Transverse colon (tissue), 4 donors: ENCODE data around the gene FHIP2A. TPM values are rescaled to one million over a fixed set of nuclear protein-coding genes. Genes with fewer than 3 reads are reported as not detected.

Source experiments
- DNase-seq: peaks from one replicate; pipeline ENCODE4 v3.0.0-alpha.2; 2019
- H3K27ac ChIP-seq, 4 donors: fragments of 200-600 bp; sonication (generic); 2 replicates each; pipeline ENCODE4 v1.5.1; 2016 to 2018; ENCODE audit warnings: inconsistent platforms in 4 of 4
- H3K27me3 ChIP-seq: fragments of 200-600 bp; sonication (generic); 2 replicates; pipeline ENCODE4 v1.5.1; 2017; ENCODE audit warnings: inconsistent platforms
- H3K36me3 ChIP-seq, 4 donors: fragments of 200-600 bp; sonication (generic); 2 replicates each; pipeline ENCODE4 v1.5.1; 2017 to 2019; ENCODE audit warnings: inconsistent platforms in 4 of 4
- H3K4me1 ChIP-seq, 4 donors: fragments of 200-600 bp; sonication (generic); 2 replicates each; pipeline ENCODE4 v1.5.1; 2017 to 2020; ENCODE audit warnings: inconsistent platforms in 4 of 4
- H3K4me3 ChIP-seq, 4 donors: fragments of 200-600 bp; sonication (generic); 1 replicate in 1 of 4; 2 replicates in 3 of 4; pipeline versions ENCODE4 v1.5.1 to v1.6.1; 2017 to 2019; ENCODE audit warnings: inconsistent platforms in 4 of 4
- H3K9me3 ChIP-seq, 2 donors: fragments of 200-600 bp; sonication (generic); 2 replicates each; pipeline ENCODE4 v1.5.1; 2017 to 2019; ENCODE audit warnings: inconsistent platforms in 2 of 2
- EP300 ChIP-seq: sonication (generic); formaldehyde crosslinking; IDR thresholded peaks from one replicate; pipeline ENCODE4 v1.6.1; 2017; ENCODE audit warnings: antibody characterized with exemption, low read depth
- POLR2A ChIP-seq: fragments of 450-650 bp; IDR thresholded peaks from one replicate; pipeline ENCODE4 v1.6.1; 2016; ENCODE audit warnings: antibody characterized with exemption, mild to moderate bottlenecking, moderate library complexity
- POLR2AphosphoS5 ChIP-seq, 3 donors: sonication (generic); formaldehyde crosslinking; IDR thresholded peaks; one replicate each; pipeline ENCODE4 v1.6.1; 2016; ENCODE audit warnings: antibody characterized with exemption in 3 of 3
- WGBS, 2 donors: methylation state at CpG; one replicate each; pipeline ENCODE4 v1.1.5; 2018; ENCODE audit warnings: low coverage in 1 of 2; 5-methylcytosine and 5-hydroxymethylcytosine counted together
- in situ Hi-C, 4 donors: fragments of 200-750 bp; cut with MboI; loops; one replicate each; pipeline versions ENCODE4 v1.15.0 to v1.15.1; 2017; ENCODE audit warnings: low sequenced_read_pairs in 3 of 4, low pct_ligation_motif_present in 1 of 4, low pct_unique_long_range_greater_than_20kb in 1 of 4
- intact Hi-C: fragments of 100-400 bp; cut with DNase I; formaldehyde crosslinking; loops from one replicate; pipeline ENCODE4 v1.15.1; 2023; ENCODE audit warnings: low total_unique reads
- total RNA-seq, 4 donors: library from RNA; depleted of rRNA; stranded (reverse); fragments of >200 nt; gene quantifications; one replicate each; pipeline ENCODE4 v1.1.0, GENCODE V29; 2016
- TF ChIP-seq, protein P1 (sequence below), 5 experiments: fragments of 200-600 bp in 3 of 5; fragments of 450-650 bp in 2 of 5; sonication (generic) in 3 of 5; IDR thresholded peaks; 1 replicate in 2 of 5; 2 replicates in 3 of 5; pipeline ENCODE4 v1.5.1; 2016 to 2017; ENCODE audit warnings: antibody characterized with exemption in 5 of 5, inconsistent platforms in 3 of 5, mild to moderate bottlenecking in 2 of 5, moderate library complexity in 1 of 5

FHIP2A gene
- total RNA-seq, 4 donors from 2014 or later, result 17.2 to 218 (median 25.5) TPM

DNA sequence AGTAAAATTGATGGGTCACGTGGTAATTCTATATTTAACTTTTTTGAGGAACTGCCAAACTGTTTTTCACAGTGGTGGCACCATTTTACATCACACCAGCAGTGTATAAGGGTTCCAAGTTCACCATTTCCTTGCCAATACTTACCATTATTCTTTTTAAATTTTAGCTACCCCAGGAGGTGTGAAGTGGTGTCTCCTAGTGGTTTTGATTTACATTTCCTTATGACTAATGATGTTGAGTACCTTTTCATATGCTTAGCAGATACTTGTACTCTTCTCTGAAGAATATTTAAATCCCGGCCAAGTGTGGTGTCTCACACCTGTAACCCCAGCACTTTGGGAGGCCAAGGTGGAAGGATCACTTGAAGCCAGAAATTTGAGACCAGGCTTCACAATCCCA is 28.5 kb downstream of the FHIP2A start:
- 58 to 83% methylated on average over 1 to 2 of the region's 2 CpGs for WGBS, 2 donors
- intact Hi-C loops, result no loop called here
- Histone ChIP-seq H3K4me1 (no peaks in the 10 kb centered on the region), H3K27ac (no peak overlapping the region), H3K36me3 (peaks cover 0 to 76% (median 37%) of the 10 kb centered on the region in 4 donors), H3K9me3 (no peaks in the 10 kb centered on the region), H3K27me3 (no peaks in the 10 kb centered on the region), H3K4me3 (no peak overlapping the region)
- TF ChIP-seq POLR2AphosphoS5 (IDR thresholded peaks at IDR 0.05), result no peak
- no peak for TF ChIP-seq EP300
- TF ChIP-seq POLR2A, result no peak
- TF ChIP-seq, protein P1, sequence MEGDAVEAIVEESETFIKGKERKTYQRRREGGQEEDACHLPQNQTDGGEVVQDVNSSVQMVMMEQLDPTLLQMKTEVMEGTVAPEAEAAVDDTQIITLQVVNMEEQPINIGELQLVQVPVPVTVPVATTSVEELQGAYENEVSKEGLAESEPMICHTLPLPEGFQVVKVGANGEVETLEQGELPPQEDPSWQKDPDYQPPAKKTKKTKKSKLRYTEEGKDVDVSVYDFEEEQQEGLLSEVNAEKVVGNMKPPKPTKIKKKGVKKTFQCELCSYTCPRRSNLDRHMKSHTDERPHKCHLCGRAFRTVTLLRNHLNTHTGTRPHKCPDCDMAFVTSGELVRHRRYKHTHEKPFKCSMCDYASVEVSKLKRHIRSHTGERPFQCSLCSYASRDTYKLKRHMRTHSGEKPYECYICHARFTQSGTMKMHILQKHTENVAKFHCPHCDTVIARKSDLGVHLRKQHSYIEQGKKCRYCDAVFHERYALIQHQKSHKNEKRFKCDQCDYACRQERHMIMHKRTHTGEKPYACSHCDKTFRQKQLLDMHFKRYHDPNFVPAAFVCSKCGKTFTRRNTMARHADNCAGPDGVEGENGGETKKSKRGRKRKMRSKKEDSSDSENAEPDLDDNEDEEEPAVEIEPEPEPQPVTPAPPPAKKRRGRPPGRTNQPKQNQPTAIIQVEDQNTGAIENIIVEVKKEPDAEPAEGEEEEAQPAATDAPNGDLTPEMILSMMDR (IDR thresholded peaks at IDR 0.05), result no peak
- in situ Hi-C loops, result loop anchor here in 1 of 4 donors (25.0 kb wide), 1 partner anchor 262 kb away; no protein-coding TSS in a partner anchor
- no peak for DNase-seq

DNA sequence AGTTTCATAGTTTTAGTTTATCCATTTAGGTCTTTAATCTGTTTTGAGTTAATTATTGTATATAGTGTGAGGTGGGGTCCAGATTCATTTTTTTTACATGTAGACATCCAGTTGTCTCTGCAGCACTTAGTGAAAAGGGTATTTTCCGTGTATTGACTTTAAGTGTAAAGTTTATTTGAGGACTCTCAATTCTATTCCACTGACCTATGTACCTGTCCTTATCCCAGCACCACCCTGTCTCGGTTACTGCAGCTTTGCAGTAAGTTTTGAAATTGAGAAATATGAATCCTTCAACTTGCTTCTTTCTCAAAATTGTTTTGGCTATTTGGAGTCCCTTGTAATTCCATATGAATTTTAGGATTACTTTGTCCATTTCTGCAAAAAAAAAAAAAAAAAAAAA is 29.8 kb downstream of the FHIP2A start:
- TF ChIP-seq POLR2AphosphoS5 (IDR thresholded peaks at IDR 0.05), result no peak
- no peak for TF ChIP-seq EP300
- TF ChIP-seq POLR2A, result no peak
- TF ChIP-seq, protein P1 (IDR thresholded peaks at IDR 0.05), result no peak
- Histone ChIP-seq H3K4me3 (no peak overlapping the region), H3K9me3 (no peaks in the 10 kb centered on the region), H3K27ac (no peak overlapping the region), H3K27me3 (no peaks in the 10 kb centered on the region), H3K4me1 (no peaks in the 10 kb centered on the region), H3K36me3 (peaks cover 0 to 72% (median 36%) of the 10 kb centered on the region in 4 donors)
- intact Hi-C loops (no loop called here), in situ Hi-C loops (loop anchor here in 1 of 4 donors (25.0 kb wide), 1 partner anchor 261 kb away; no protein-coding TSS in a partner anchor)
- 84% methylated on average over 2 of the region's 2 CpGs for WGBS, 2 donors
- DNase-seq, result no peak

DNA sequence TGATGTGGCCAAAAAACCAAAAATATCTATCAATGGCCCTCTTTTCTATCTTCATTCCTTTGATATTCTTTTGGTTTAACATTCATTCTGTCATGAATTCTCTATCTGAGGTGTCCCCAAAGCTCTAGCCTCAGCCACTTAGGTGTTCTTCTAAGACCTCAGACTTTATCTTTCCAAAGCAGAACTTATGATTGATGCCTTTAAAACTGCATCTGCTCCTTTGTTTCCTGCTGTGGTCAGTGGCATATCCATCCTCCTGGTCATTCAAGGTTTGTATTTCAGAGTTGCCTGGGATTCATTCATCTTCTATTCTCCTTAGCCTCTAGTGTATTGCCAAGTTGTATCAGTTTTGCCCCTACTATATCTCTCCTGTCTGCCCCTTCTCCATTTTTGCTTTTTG is 30.6 kb downstream of the FHIP2A start:
- Histone ChIP-seq H3K36me3 (peaks cover 0 to 69% (median 34%) of the 10 kb centered on the region in 4 donors), H3K4me3 (no peak overlapping the region), H3K27ac (no peak overlapping the region), H3K9me3 (no peaks in the 10 kb centered on the region), H3K4me1 (no peaks in the 10 kb centered on the region), H3K27me3 (no peaks in the 10 kb centered on the region)
- TF ChIP-seq, protein P1 (IDR thresholded peaks at IDR 0.05), result no peak
- TF ChIP-seq POLR2A (no peak), POLR2AphosphoS5 (IDR thresholded peaks at IDR 0.05) (no peak)
- DNase-seq, result no peak
- intact Hi-C loops, result no loop called here
- in situ Hi-C loops, result loop anchor here in 1 of 4 donors (25.0 kb wide), 1 partner anchor 260 kb away; no protein-coding TSS in a partner anchor

DNA sequence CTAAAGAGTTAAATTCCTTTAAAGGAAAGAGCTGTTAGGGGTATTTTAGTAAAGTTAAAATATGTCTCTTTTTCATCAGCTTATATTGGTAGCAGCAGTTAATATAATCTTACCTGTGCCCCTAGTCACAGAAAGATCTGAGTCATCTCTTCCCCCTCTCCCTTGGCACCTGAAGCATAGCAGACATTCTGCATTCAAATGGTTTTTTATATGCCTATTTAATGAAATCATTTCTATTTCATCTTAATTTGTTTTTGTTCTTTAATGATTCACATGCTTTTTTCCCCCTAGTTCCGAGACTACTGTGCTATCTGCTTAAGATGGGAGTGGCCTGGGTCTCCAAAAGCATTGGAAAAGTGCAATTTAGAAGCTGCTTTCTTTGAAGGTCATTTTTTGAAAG is 33.3 kb downstream of the FHIP2A start:
- Histone ChIP-seq H3K36me3 (peaks cover 0 to 49% (median 22%) of the 10 kb centered on the region in 4 donors), H3K4me3 (no peak overlapping the region), H3K27ac (no peak overlapping the region), H3K4me1 (peaks cover 0 to 13% (median 11%) of the 10 kb centered on the region in 4 donors), H3K9me3 (no peaks in the 10 kb centered on the region), H3K27me3 (no peaks in the 10 kb centered on the region)
- in situ Hi-C loops, result loop anchor here in 1 of 4 donors (25.0 kb wide), 1 partner anchor 257 kb away; no protein-coding TSS in a partner anchor
- DNase-seq, result no peak
- 90 to 94% methylated on average over 1 of the region's 1 CpG for WGBS, 2 donors
- no peak for TF ChIP-seq EP300
- TF ChIP-seq POLR2AphosphoS5 (IDR thresholded peaks at IDR 0.05), result no peak
- no peak for TF ChIP-seq POLR2A
- TF ChIP-seq, protein P1 (IDR thresholded peaks at IDR 0.05), result no peak
- intact Hi-C loops, result no loop called here
